ENCODE results near the gene DICER1.

GRCh38 chr14:95096476-95096875 is 60.9 kb downstream of the DICER1 start:
- TF ChIP-seq CTCF (IDR thresholded peaks at IDR 0.05) (no peak), POLR2A (IDR thresholded peaks at IDR 0.05) (no peak)
